Renal pelvis (tissue), 3 donors: ENCODE data around the gene RUVBL2. TPM values are rescaled to one million over a fixed set of nuclear protein-coding genes. Genes with fewer than 3 reads are reported as not detected.

Experiments
- polyA plus RNA-seq, 3 donors: library from polyadenylated mRNA; unstranded; fragments of 120-200 nt; gene quantifications; one replicate each; pipeline ENCODE4 v1.2.1, GENCODE V29; 2013; ENCODE audit not compliant: insufficient read length in 3 of 3

RUVBL2 gene
- polyA plus RNA-seq, 3 donors, result 96.2 to 118 (median 101) TPM

Other genes starting within 250 kb of the RUVBL2 start
- gene IZUMO1, start 247.0 kb upstream of the RUVBL2 start, polyA plus RNA-seq, result under 1 TPM; 0.39 to 0.83 (median 0.65) TPM
- gene FUT1, start 241.2 kb upstream of the RUVBL2 start, polyA plus RNA-seq, result 1 to 10 TPM; 3.0 to 4.4 (median 4.2) TPM
- gene FGF21, start 238.4 kb upstream of the RUVBL2 start, polyA plus RNA-seq, result not detected
- 10 to 100 TPM; 47.7 to 65.3 (median 60.4) TPM for gene BCAT2, start 182.9 kb upstream of the RUVBL2 start, polyA plus RNA-seq
- 10 to 100 TPM; 38.3 to 44.8 (median 43.3) TPM for gene HSD17B14, start 157.4 kb upstream of the RUVBL2 start, polyA plus RNA-seq
- gene PLEKHA4, start 125.3 kb upstream of the RUVBL2 start, polyA plus RNA-seq, result 10 to 100 TPM; 25.2 to 29.4 (median 25.7) TPM
- 10 to 100 TPM; 33.8 to 36.6 (median 33.9) TPM for gene PPP1R15A, start 121.5 kb upstream of the RUVBL2 start, polyA plus RNA-seq
- gene TULP2, start 95.1 kb upstream of the RUVBL2 start, polyA plus RNA-seq, result 1 to 10 TPM in 1 of 3 donors, under 1 TPM in 2; 0.70 to 1.5 (median 0.96) TPM
- 100 to 1,000 TPM; 311 to 334 (median 332) TPM for gene NUCB1, start 93.6 kb upstream of the RUVBL2 start, polyA plus RNA-seq
- gene DHDH, start 60.2 kb upstream of the RUVBL2 start, polyA plus RNA-seq, result 10 to 100 TPM in 1 of 3 donors, 1 to 10 TPM in 2; 8.5 to 11.6 (median 9.7) TPM
- 10 to 100 TPM; 76.5 to 91.9 (median 87.6) TPM for gene BAX, start 39.0 kb upstream of the RUVBL2 start, polyA plus RNA-seq
- 1,000 to 10,000 TPM; 2,476 to 3,205 (median 2,712) TPM for gene FTL, start 28.6 kb upstream of the RUVBL2 start, polyA plus RNA-seq
- 10 to 100 TPM; 42.9 to 56.7 (median 55.5) TPM for gene GYS1, start 578 bp upstream of the RUVBL2 start, polyA plus RNA-seq
- gene LHB, start 23.2 kb downstream of the RUVBL2 start, polyA plus RNA-seq, result under 1 TPM in 2 of 3 donors, not detected in 1; 0.30 to 0.71 TPM
- gene CGB3, start 30.4 kb downstream of the RUVBL2 start, polyA plus RNA-seq, result not detected
- not detected for gene CGB2, start 38.0 kb downstream of the RUVBL2 start, polyA plus RNA-seq
- not detected for gene CGB1, start 43.0 kb downstream of the RUVBL2 start, polyA plus RNA-seq
- gene CGB5, start 50.0 kb downstream of the RUVBL2 start, polyA plus RNA-seq, result under 1 TPM in 1 of 3 donors, not detected in 2; 0.20 TPM
- under 1 TPM in 1 of 3 donors, not detected in 2; 0.39 TPM for gene CGB8, start 55.2 kb downstream of the RUVBL2 start, polyA plus RNA-seq
- 1 to 10 TPM in 2 of 3 donors, under 1 TPM in 1; 0.74 to 1.4 (median 1.2) TPM for gene CGB7, start 63.9 kb downstream of the RUVBL2 start, polyA plus RNA-seq
- 1 to 10 TPM; 3.2 to 6.5 (median 5.7) TPM for gene NTF4, start 70.9 kb downstream of the RUVBL2 start, polyA plus RNA-seq
- gene KCNA7, start 78.8 kb downstream of the RUVBL2 start, polyA plus RNA-seq, result under 1 TPM; 0.03 to 0.13 (median 0.05) TPM
- 100 to 1,000 TPM; 322 to 406 (median 393) TPM for gene SNRNP70, start 91.6 kb downstream of the RUVBL2 start, polyA plus RNA-seq
- gene LIN7B, start 120.5 kb downstream of the RUVBL2 start, polyA plus RNA-seq, result 10 to 100 TPM in 2 of 3 donors, 1 to 10 TPM in 1; 9.0 to 11.5 (median 10.1) TPM
- 1 to 10 TPM; 1.1 to 1.4 (median 1.1) TPM for gene C19orf73, start 125.3 kb downstream of the RUVBL2 start, polyA plus RNA-seq
- 1 to 10 TPM; 6.7 to 9.4 (median 9.0) TPM for gene PPFIA3, start 125.7 kb downstream of the RUVBL2 start, polyA plus RNA-seq
- 10 to 100 TPM; 24.8 to 36.4 (median 33.1) TPM for gene HRC, start 161.5 kb downstream of the RUVBL2 start, polyA plus RNA-seq
- 10 to 100 TPM; 29.4 to 62.7 (median 39.0) TPM for gene TRPM4, start 163.9 kb downstream of the RUVBL2 start, polyA plus RNA-seq